ENCODE measurements around the gene KLHL33.

KLHL33 gene

DNA sequence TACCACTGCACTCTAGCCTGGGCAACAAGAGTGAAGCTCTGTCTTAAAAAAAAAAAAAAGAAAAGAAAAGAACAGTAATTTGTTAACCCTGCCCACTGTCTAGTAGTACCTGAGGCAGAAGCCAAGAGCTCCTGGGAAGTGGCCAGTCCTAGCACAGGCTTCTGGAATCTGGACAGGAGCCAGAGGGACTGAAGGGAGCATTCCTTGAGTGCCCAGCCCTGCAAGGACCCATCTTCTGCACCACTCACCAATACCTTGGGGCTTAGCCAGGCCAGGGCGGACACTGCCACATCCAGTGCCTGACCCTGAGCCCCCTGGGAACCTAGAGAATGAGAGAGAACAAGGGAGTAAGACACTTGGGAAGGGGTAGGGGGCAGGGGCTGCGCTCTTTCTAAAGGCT, 58.8 kb downstream of the KLHL33 start:
- no peaks in the 10 kb centered on the region for H3K27me3 ChIP-seq (ENCODE audit: control insufficient read depth, insufficient read depth, low read length)
- no peak overlapping the region for H3K27ac ChIP-seq (ENCODE audit: low read depth, low read length)
- H3K4me1 ChIP-seq (ENCODE audit: control insufficient read depth, insufficient read depth, low read length): no peaks in the 10 kb centered on the region
- H3K4me3 ChIP-seq (ENCODE audit: low read length): no peak overlapping the region
- no peak overlapping the region for H3K9ac ChIP-seq (ENCODE audit: low read length)
- H3K36me3 ChIP-seq (ENCODE audit: control insufficient read depth, insufficient read depth, low read length): peaks cover 68% of the 10 kb centered on the region

DNA sequence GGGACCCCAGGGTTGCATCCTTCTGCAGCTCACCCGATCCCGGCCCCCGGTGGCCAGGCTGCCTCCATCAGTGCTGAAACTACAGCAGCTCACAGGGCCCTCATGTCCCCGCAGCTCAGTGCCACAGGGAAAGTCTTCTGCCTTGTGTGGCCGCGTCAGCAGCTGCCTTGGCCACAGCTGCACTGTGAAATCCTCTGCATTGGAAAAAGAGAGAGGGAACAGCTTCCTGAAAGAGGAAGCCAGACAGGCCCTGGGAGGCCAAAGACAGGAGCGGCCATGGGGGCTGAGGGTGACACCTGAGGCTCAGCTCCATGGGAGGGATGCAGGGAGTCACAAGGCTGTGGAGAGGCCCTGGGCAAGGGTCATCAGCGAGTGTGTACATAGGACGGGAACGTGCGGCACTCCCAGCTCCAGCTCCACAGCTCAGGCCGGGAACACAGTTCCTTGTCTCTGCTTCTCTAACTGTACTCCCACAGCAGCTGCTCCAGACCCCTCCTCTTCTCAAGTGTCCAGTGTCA, 59.8 kb downstream of the KLHL33 start:
- no peak overlapping the region for H3K27ac ChIP-seq (ENCODE audit: low read depth, low read length)
- no peak overlapping the region for H3K4me3 ChIP-seq (ENCODE audit: low read length)
- no peak overlapping the region for H3K9ac ChIP-seq (ENCODE audit: low read length)
- H3K27me3 ChIP-seq (ENCODE audit: control insufficient read depth, insufficient read depth, low read length): no peaks in the 10 kb centered on the region
- H3K4me1 ChIP-seq (ENCODE audit: control insufficient read depth, insufficient read depth, low read length): no peaks in the 10 kb centered on the region
- H3K36me3 ChIP-seq (ENCODE audit: control insufficient read depth, insufficient read depth, low read length): peaks cover 65% of the 10 kb centered on the region
